H1 (cell line): Measurements from ENCODE around the gene TSEN2. TPM values are rescaled to one million over a fixed set of nuclear protein-coding genes. Genes with fewer than 3 reads are reported as not detected.

ENCODE experiments used
- ASH2L ChIP-seq: fragments of 200-600, 300-600 bp; sonication (generic); IDR thresholded peaks from one replicate; pipeline ENCODE4 v1.7.1; 2017; ENCODE audit warnings: low read length
- CTBP2 ChIP-seq: IDR thresholded peaks from 2 replicates; pipeline ENCODE4 v1.7.0; 2011; ENCODE audit warnings: borderline replicate concordance, mild to moderate bottlenecking, moderate library complexity, mixed read lengths, low read length; ENCODE audit not compliant: insufficient read depth, insufficient read length
- EGR1 ChIP-seq: IDR thresholded peaks from 2 replicates; pipeline ENCODE4 v1.6.1; 2011; ENCODE audit warnings: low read depth, low read length, borderline replicate concordance
- HDAC2 ChIP-seq, 2 experiments: fragments of 300-600 bp in 1 of 2; sonication (generic) in 1 of 2; IDR thresholded peaks; 2 replicates each; pipeline ENCODE4 v1.6.1; 2011 to 2012; ENCODE audit warnings: low read depth in 2 of 2, low read length in 2 of 2, mild to moderate bottlenecking in 2 of 2, moderate library complexity in 2 of 2, borderline replicate concordance in 1 of 2, inconsistent platforms in 1 of 2
- KDM1A ChIP-seq: fragments of 200-600, 300-600 bp; sonication (generic); IDR thresholded peaks from 2 replicates; pipeline ENCODE4 v1.7.1; 2016; ENCODE audit warnings: mild to moderate bottlenecking, low read length, borderline replicate concordance
- KDM5A ChIP-seq: fragments of 200-600 bp; IDR thresholded peaks from 2 replicates; pipeline ENCODE4 v1.7.1; 2012; ENCODE audit warnings: mild to moderate bottlenecking, low read length, inconsistent platforms, mixed read lengths
- NRF1 ChIP-seq: IDR thresholded peaks from 2 replicates; pipeline ENCODE4 v1.6.1; 2011; ENCODE audit warnings: mild to moderate bottlenecking, low read depth, low read length, improper control_type of control experiment
- RFX5 ChIP-seq: IDR thresholded peaks from 2 replicates; pipeline ENCODE4 v1.6.1; 2011; ENCODE audit warnings: low read depth, low read length, improper control_type of control experiment, borderline replicate concordance
- RNF2 ChIP-seq: fragments of 200-900, 300-1000 bp; sonication (generic); IDR thresholded peaks from 2 replicates; pipeline ENCODE4 v1.7.1; 2016; ENCODE audit warnings: borderline replicate concordance, low read depth, mild to moderate bottlenecking, antibody characterized with exemption, low read length; ENCODE audit not compliant: poor library complexity, severe bottlenecking; ENCODE audit errors: missing control alignments
- SIX5 ChIP-seq: IDR thresholded peaks from 2 replicates; pipeline ENCODE4 v1.6.1; 2011; ENCODE audit warnings: mild to moderate bottlenecking, low read depth, low read length
- TCF12 ChIP-seq: IDR thresholded peaks from 2 replicates; pipeline ENCODE4 v1.6.1; 2011; ENCODE audit warnings: low read depth, mild to moderate bottlenecking, low read length
- polyA plus RNA-seq, 7 experiments: library from polyadenylated mRNA; depleted of rRNA in 3 of 7; stranded (reverse) in 5 of 7; unstranded in 2 of 7; fragments of >200 nt in 5 of 7; fragments of 200-250 nt in 2 of 7; gene quantifications; 1 replicate in 5 of 7; 2 replicates in 1 of 7; 4 replicates in 1 of 7; pipeline versions ENCODE4 v1.2.1 to v1.2.3, GENCODE V29; 2011 to 2013; ENCODE audit warnings: missing spikeins in 2 of 7, mixed read lengths in 2 of 7
- total RNA-seq: library from RNA; stranded (reverse); fragmentation: NEBNext Ultra II Directional; extraction: Animal tissue kit (Norgen Biotek cat#: 25700); gene quantifications from 2 replicates; pipeline ENCODE4 v1.2.1, GENCODE V29; 2021
- TF ChIP-seq, protein P1 (sequence below): fragments of 300-600 bp; sonication (generic); IDR thresholded peaks from 2 replicates; pipeline ENCODE4 v1.7.1; 2012; ENCODE audit warnings: low read length, moderate library complexity, mild to moderate bottlenecking, inconsistent platforms; ENCODE audit not compliant: insufficient replicate concordance

Gene TSEN2
- total and polyA plus RNA-seq, 2 of the 8 experiments (the other 6 are each of a cell fraction or from before 2014, with no cell fraction given), result 16.1 to 22.4 TPM

DNA sequence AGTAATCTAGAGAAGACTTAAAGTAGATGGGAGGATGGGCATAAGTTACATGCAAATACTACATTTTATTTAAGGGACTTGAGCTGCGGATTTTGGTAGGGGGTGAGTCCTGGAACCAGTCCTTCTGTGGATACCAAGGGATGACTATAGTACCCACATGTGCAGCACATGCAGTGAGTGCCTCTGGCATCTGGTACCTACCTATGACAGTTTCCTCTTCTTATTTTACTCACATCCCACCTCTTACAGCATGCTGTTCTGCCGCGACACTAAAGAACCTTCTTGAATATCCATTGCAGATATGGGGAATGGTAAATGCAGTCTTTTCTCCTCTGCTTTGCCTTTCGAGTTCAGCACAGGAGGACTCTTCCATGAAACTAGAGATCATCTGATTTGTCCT lies 1.7 kb downstream of the TSEN2 start (continued):
- TF ChIP-seq, protein P1, sequence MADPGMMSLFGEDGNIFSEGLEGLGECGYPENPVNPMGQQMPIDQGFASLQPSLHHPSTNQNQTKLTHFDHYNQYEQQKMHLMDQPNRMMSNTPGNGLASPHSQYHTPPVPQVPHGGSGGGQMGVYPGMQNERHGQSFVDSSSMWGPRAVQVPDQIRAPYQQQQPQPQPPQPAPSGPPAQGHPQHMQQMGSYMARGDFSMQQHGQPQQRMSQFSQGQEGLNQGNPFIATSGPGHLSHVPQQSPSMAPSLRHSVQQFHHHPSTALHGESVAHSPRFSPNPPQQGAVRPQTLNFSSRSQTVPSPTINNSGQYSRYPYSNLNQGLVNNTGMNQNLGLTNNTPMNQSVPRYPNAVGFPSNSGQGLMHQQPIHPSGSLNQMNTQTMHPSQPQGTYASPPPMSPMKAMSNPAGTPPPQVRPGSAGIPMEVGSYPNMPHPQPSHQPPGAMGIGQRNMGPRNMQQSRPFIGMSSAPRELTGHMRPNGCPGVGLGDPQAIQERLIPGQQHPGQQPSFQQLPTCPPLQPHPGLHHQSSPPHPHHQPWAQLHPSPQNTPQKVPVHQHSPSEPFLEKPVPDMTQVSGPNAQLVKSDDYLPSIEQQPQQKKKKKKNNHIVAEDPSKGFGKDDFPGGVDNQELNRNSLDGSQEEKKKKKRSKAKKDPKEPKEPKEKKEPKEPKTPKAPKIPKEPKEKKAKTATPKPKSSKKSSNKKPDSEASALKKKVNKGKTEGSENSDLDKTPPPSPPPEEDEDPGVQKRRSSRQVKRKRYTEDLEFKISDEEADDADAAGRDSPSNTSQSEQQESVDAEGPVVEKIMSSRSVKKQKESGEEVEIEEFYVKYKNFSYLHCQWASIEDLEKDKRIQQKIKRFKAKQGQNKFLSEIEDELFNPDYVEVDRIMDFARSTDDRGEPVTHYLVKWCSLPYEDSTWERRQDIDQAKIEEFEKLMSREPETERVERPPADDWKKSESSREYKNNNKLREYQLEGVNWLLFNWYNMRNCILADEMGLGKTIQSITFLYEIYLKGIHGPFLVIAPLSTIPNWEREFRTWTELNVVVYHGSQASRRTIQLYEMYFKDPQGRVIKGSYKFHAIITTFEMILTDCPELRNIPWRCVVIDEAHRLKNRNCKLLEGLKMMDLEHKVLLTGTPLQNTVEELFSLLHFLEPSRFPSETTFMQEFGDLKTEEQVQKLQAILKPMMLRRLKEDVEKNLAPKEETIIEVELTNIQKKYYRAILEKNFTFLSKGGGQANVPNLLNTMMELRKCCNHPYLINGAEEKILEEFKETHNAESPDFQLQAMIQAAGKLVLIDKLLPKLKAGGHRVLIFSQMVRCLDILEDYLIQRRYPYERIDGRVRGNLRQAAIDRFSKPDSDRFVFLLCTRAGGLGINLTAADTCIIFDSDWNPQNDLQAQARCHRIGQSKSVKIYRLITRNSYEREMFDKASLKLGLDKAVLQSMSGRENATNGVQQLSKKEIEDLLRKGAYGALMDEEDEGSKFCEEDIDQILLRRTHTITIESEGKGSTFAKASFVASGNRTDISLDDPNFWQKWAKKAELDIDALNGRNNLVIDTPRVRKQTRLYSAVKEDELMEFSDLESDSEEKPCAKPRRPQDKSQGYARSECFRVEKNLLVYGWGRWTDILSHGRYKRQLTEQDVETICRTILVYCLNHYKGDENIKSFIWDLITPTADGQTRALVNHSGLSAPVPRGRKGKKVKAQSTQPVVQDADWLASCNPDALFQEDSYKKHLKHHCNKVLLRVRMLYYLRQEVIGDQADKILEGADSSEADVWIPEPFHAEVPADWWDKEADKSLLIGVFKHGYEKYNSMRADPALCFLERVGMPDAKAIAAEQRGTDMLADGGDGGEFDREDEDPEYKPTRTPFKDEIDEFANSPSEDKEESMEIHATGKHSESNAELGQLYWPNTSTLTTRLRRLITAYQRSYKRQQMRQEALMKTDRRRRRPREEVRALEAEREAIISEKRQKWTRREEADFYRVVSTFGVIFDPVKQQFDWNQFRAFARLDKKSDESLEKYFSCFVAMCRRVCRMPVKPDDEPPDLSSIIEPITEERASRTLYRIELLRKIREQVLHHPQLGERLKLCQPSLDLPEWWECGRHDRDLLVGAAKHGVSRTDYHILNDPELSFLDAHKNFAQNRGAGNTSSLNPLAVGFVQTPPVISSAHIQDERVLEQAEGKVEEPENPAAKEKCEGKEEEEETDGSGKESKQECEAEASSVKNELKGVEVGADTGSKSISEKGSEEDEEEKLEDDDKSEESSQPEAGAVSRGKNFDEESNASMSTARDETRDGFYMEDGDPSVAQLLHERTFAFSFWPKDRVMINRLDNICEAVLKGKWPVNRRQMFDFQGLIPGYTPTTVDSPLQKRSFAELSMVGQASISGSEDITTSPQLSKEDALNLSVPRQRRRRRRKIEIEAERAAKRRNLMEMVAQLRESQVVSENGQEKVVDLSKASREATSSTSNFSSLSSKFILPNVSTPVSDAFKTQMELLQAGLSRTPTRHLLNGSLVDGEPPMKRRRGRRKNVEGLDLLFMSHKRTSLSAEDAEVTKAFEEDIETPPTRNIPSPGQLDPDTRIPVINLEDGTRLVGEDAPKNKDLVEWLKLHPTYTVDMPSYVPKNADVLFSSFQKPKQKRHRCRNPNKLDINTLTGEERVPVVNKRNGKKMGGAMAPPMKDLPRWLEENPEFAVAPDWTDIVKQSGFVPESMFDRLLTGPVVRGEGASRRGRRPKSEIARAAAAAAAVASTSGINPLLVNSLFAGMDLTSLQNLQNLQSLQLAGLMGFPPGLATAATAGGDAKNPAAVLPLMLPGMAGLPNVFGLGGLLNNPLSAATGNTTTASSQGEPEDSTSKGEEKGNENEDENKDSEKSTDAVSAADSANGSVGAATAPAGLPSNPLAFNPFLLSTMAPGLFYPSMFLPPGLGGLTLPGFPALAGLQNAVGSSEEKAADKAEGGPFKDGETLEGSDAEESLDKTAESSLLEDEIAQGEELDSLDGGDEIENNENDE, result no peak
- TF ChIP-seq RNF2, result no peak
- TF ChIP-seq KDM1A, result no peak
- no peak for TF ChIP-seq EGR1
- TF ChIP-seq CTBP2, result no peak
- TF ChIP-seq RFX5, result no peak
- TF ChIP-seq ASH2L, result no peak
- no peak for TF ChIP-seq TCF12
- TF ChIP-seq HDAC2 (IDR thresholded peaks at IDR 0.05; ENCODE audit: borderline replicate concordance in 1 of 2, low read depth in 2 of 2, low read length in 2 of 2), result no peak
- no peak for TF ChIP-seq SIX5
- no peak for TF ChIP-seq NRF1
- no peak for TF ChIP-seq KDM5A
